Calu3 (cell line): ENCODE data around the gene TPRA1. TPM values are rescaled to one million over a fixed set of nuclear protein-coding genes. Genes with fewer than 3 reads are reported as not detected.
"Not testable (repeated sequence)": the region's sequence is repeated elsewhere in the genome, so short reads cannot be mapped to it uniquely, and the experiment has no call there.

Source experiments
- BruUV-seq: library from RNA; stranded (reverse); fragments of 400-500 nt; replicated peaks from 2 replicates; lab custom pipeline; 2021; lab: Mats Ljungman, UMichigan
- CTCF ChIA-PET: fragments of 300-600 bp; sonication (Branson Sonifier 250); formaldehyde crosslinking; loops from one replicate; lab custom pipeline; 2022; ENCODE audit warnings: antibody characterized with exemption; lab: Charles Lee
- DNase-seq: peaks from one replicate; pipeline ENCODE4 v3.0.0; 2022
- H3K27ac Mint-ChIP-seq: one replicate; pipeline ENCODE4 v1.8.0; 2022; ENCODE audit warnings: mixed read lengths; ENCODE audit not compliant: unreplicated experiment
- H3K27me3 Mint-ChIP-seq: one replicate; pipeline ENCODE4 v1.8.0; 2022; ENCODE audit warnings: mixed read lengths; ENCODE audit not compliant: unreplicated experiment
- H3K36me3 Mint-ChIP-seq: one replicate; pipeline ENCODE4 v1.8.0; 2022; ENCODE audit warnings: mild to moderate bottlenecking, moderate library complexity, mixed read lengths; ENCODE audit not compliant: insufficient read depth, unreplicated experiment
- H3K4me1 Mint-ChIP-seq: one replicate; pipeline ENCODE4 v1.8.0; 2022; ENCODE audit warnings: mild to moderate bottlenecking, low read depth, mixed read lengths; ENCODE audit not compliant: unreplicated experiment
- H3K4me3 Mint-ChIP-seq: one replicate; pipeline ENCODE4 v1.8.0; 2022; ENCODE audit warnings: mild to moderate bottlenecking, low read depth, moderate library complexity, mixed read lengths; ENCODE audit not compliant: unreplicated experiment
- H3K9me3 Mint-ChIP-seq: one replicate; pipeline ENCODE4 v1.8.0; 2022; ENCODE audit warnings: low read depth, mixed read lengths; ENCODE audit not compliant: unreplicated experiment
- CTCF ChIP-seq: fragments of 200-600 bp; IDR thresholded peaks from one replicate; pipeline ENCODE4 v1.8.0; 2022; ENCODE audit warnings: antibody characterized with exemption; ENCODE audit not compliant: unreplicated experiment
- intact Hi-C: fragments of 100-400 bp; cut with micrococcal nuclease; formaldehyde crosslinking; loops from one replicate; pipeline ENCODE4 v1.10.0; 2022; ENCODE audit not compliant: unreplicated experiment
- total RNA-seq: library from RNA; stranded (reverse); gene quantifications from 2 replicates; pipeline ENCODE4 v1.2.3, GENCODE V29; 2022

The TPRA1 gene
- total RNA-seq, 1 experiment from 2014 or later: 66.4 TPM

GRCh38 chr3:127532561-127533203, 57.9 kb downstream of the TPRA1 start:
- H3K9me3 Mint-ChIP-seq: no peaks in the 10 kb centered on the region
- H3K27me3 Mint-ChIP-seq: peaks cover 82% of the 10 kb centered on the region
- H3K27ac Mint-ChIP-seq: no peak overlapping the region
- H3K36me3 Mint-ChIP-seq: no peaks in the 10 kb centered on the region
- no peak for DNase-seq
- intact Hi-C loops: no loop called here
- H3K4me3 Mint-ChIP-seq: no peak overlapping the region
- H3K4me1 Mint-ChIP-seq: no peaks in the 10 kb centered on the region
- BruUV-seq: no TSS peak
- no peak for TF ChIP-seq CTCF
- CTCF ChIA-PET: interaction anchor here (0.7 kb wide), 1 partner anchor 12 kb away, joined by 4 read pairs; no protein-coding TSS in a partner anchor

GRCh38 chr3:127531821-127532220, 58.7 kb downstream of the TPRA1 start:
- no peaks in the 10 kb centered on the region for H3K36me3 Mint-ChIP-seq
- no peak overlapping the region for H3K4me3 Mint-ChIP-seq
- CTCF ChIA-PET: no interaction called here
- no peak overlapping the region for H3K27ac Mint-ChIP-seq
- no peak for TF ChIP-seq CTCF
- H3K9me3 Mint-ChIP-seq: no peaks in the 10 kb centered on the region
- H3K4me1 Mint-ChIP-seq: no peaks in the 10 kb centered on the region
- no TSS peak for BruUV-seq
- intact Hi-C loops: no loop called here
- no peak for DNase-seq
- peaks cover 82% of the 10 kb centered on the region for H3K27me3 Mint-ChIP-seq

- H3K27ac Mint-ChIP-seq, H3K4me1 Mint-ChIP-seq, DNase-seq, intact Hi-C loops, BruUV-seq, CTCF ChIA-PET, H3K36me3 Mint-ChIP-seq, H3K9me3 Mint-ChIP-seq, H3K4me3 Mint-ChIP-seq: not testable (repeated sequence)
- peaks cover 82% of the 10 kb centered on the region for H3K27me3 Mint-ChIP-seq
Measured at GRCh38 chr3:127530863-127531262, 59.7 kb downstream of the TPRA1 start.

GRCh38 chr3:127529346-127530188, 61.0 kb downstream of the TPRA1 start:
- Mint-ChIP-seq H3K4me3 (no peak overlapping the region), H3K4me1 (no peaks in the 10 kb centered on the region), H3K36me3 (no peaks in the 10 kb centered on the region), H3K27me3 (peaks cover 82% of the 10 kb centered on the region), H3K27ac (no peak overlapping the region), H3K9me3 (no peaks in the 10 kb centered on the region)
- CTCF ChIA-PET: no interaction called here
- BruUV-seq: no TSS peak
- intact Hi-C loops: no loop called here
- no peak for DNase-seq
- no peak for TF ChIP-seq CTCF
